Measurements from ENCODE around the gene PNMA6A. TPM values are rescaled to one million over a fixed set of nuclear protein-coding genes. Genes with fewer than 3 reads are reported as not detected.

PNMA6A gene
- total RNA-seq, 1 donor from 2014 or later: 1.3 TPM

GRCh38 chrX:153032397-153033118, 39.7 kb upstream of the PNMA6A start:
- DNase-seq (ENCODE audit: low spot score): peak; percentile 71
- Mint-ChIP-seq H3K27ac (ENCODE audit: unreplicated experiment) (no peak overlapping the region), H3K4me3 (ENCODE audit: unreplicated experiment) (no peak overlapping the region), H3K36me3 (ENCODE audit: low read depth, unreplicated experiment) (no peaks in the 10 kb centered on the region), H3K4me1 (ENCODE audit: unreplicated experiment) (no peaks in the 10 kb centered on the region), H3K9me3 (ENCODE audit: unreplicated experiment) (no peaks in the 10 kb centered on the region), H3K27me3 (ENCODE audit: unreplicated experiment) (no peaks in the 10 kb centered on the region)
- TF ChIP-seq CTCF (IDR thresholded peaks at IDR 0.05; ENCODE audit: unreplicated experiment): peak; percentile 83

- Mint-ChIP-seq H3K27ac (ENCODE audit: unreplicated experiment) (no peak overlapping the region), H3K4me1 (ENCODE audit: unreplicated experiment) (no peaks in the 10 kb centered on the region), H3K36me3 (ENCODE audit: low read depth, unreplicated experiment) (peaks cover 5% of the 10 kb centered on the region), H3K9me3 (ENCODE audit: unreplicated experiment) (peaks cover 8% of the 10 kb centered on the region), H3K4me3 (ENCODE audit: unreplicated experiment) (no peak overlapping the region), H3K27me3 (ENCODE audit: unreplicated experiment) (no peaks in the 10 kb centered on the region)
- TF ChIP-seq CTCF (IDR thresholded peaks at IDR 0.05; ENCODE audit: unreplicated experiment): no peak
- DNase-seq (ENCODE audit: low spot score): no peak
Observed at GRCh38 chrX:153049093-153049492, 23.2 kb upstream of the PNMA6A start.

GRCh38 chrX:153052534-153052933, 19.7 kb upstream of the PNMA6A start:
- no peak overlapping the region for H3K27ac Mint-ChIP-seq (ENCODE audit: unreplicated experiment)
- peaks cover 7% of the 10 kb centered on the region for H3K27me3 Mint-ChIP-seq (ENCODE audit: unreplicated experiment)
- TF ChIP-seq CTCF (IDR thresholded peaks at IDR 0.05; ENCODE audit: unreplicated experiment): peak; percentile 22
- H3K4me1 Mint-ChIP-seq (ENCODE audit: unreplicated experiment): no peaks in the 10 kb centered on the region
- no peak overlapping the region for H3K4me3 Mint-ChIP-seq (ENCODE audit: unreplicated experiment)
- DNase-seq (ENCODE audit: low spot score): no peak
- peaks cover 5% of the 10 kb centered on the region for H3K36me3 Mint-ChIP-seq (ENCODE audit: low read depth, unreplicated experiment)
- peaks cover 8% of the 10 kb centered on the region for H3K9me3 Mint-ChIP-seq (ENCODE audit: unreplicated experiment)

- Mint-ChIP-seq H3K4me1 (ENCODE audit: unreplicated experiment) (no peaks in the 10 kb centered on the region), H3K27ac (ENCODE audit: unreplicated experiment) (no peak within 1 kb of the TSS), H3K27me3 (ENCODE audit: unreplicated experiment) (peaks cover 7% of the 10 kb centered on the region), H3K9me3 (ENCODE audit: unreplicated experiment) (no peaks in the 10 kb centered on the region), H3K4me3 (ENCODE audit: unreplicated experiment) (no peak within 1 kb of the TSS), H3K36me3 (ENCODE audit: low read depth, unreplicated experiment) (no peaks in the 10 kb centered on the region)
- peak; percentile 29 for DNase-seq (ENCODE audit: low spot score)
- TF ChIP-seq CTCF (IDR thresholded peaks at IDR 0.05; ENCODE audit: unreplicated experiment): no peak
Observed at GRCh38 chrX:153055871-153056749, 16.1 kb upstream of the PNMA6A start, which contains the start of gene PNMA3. Gene PNMA3, plus strand, starts transcription at chrX:153056470. Its CDS starts 586 bp downstream, at chrX:153057056.
